K562 (cell line): Measurements from ENCODE around the gene TCF20. TPM values are rescaled to one million over a fixed set of nuclear protein-coding genes. Genes with fewer than 3 reads are reported as not detected.

Source experiments
- ATAC-seq: fragments of 200-7000 bp; cut with Tn5 transposase; 3 replicates; pipeline ENCODE4 v1.9.1; 2020; ENCODE audit warnings: moderate library complexity
- BruUV-seq: library from RNA; stranded (reverse); fragments of 400-500 nt; replicated peaks from 2 replicates; lab custom pipeline; 2021; lab: Mats Ljungman, UMichigan
- CTCF ChIA-PET: fragments of 300-600 bp; formaldehyde crosslinking; extraction: SDS; loops from one replicate; lab custom pipeline; 2021; ENCODE audit warnings: low intra/inter-chr PET ratio; lab: Yijun Ruan, JAX
- POLR2A ChIA-PET: fragments of 300-600, 350-650 bp; sonication (Branson Sonifier 250); formaldehyde crosslinking; extraction: SDS; loops from one replicate; lab custom pipeline; 2021; ENCODE audit warnings: antibody characterized with exemption, inconsistent platforms; lab: Yijun Ruan, JAX
- DNase-seq, 4 experiments: peaks; one replicate each; pipeline versions ENCODE4 v3.0.0 to v3.0.0-alpha.2; 2011 to 2018; ENCODE audit warnings: low spot score in 3 of 4, mixed read lengths in 3 of 4; ENCODE audit errors: extremely low read depth in 1 of 4
- FAIRE-seq: peaks from 2 replicates; lab custom pipeline; 2011; peaks lifted over from hg19 to GRCh38; lab: Jason Lieb, UNC
- H2AFZ ChIP-seq: 2 replicates; pipeline ENCODE4 v1.6.0; 2011; ENCODE audit warnings: low read depth, low read length, control low read depth, inconsistent platforms
- H3K27ac ChIP-seq: fragments of 200-600 bp; 3 replicates; pipeline ENCODE4 v1.8.0; 2011; ENCODE audit warnings: low read depth, mild to moderate bottlenecking, control low read depth, inconsistent platforms, low read length, moderate library complexity, mixed read lengths; ENCODE audit errors: extremely low read depth
- H3K27me3 ChIP-seq, 2 experiments: fragments of 300-600 bp in 1 of 2; 2 replicates in 1 of 2; 3 replicates in 1 of 2; pipeline versions ENCODE4 v1.6.0 to v1.8.0; 2011; ENCODE audit warnings: inconsistent platforms in 2 of 2, low read length in 2 of 2, mild to moderate bottlenecking in 1 of 2, mixed read lengths in 1 of 2, moderate library complexity in 1 of 2; ENCODE audit not compliant: control insufficient read depth in 2 of 2, insufficient read depth in 2 of 2
- H3K36me3 ChIP-seq: fragments of 300-600 bp; 3 replicates; pipeline ENCODE4 v1.8.0; 2011; ENCODE audit warnings: mild to moderate bottlenecking, low read length, inconsistent platforms; ENCODE audit not compliant: control insufficient read depth, insufficient read depth
- H3K4me1 ChIP-seq, 2 experiments: fragments of 200-600 bp in 1 of 2; replicated peaks in 1 of 2; 2 replicates in 1 of 2; 3 replicates in 1 of 2; pipeline versions ENCODE4 v1.5.1 to v1.8.0; 2011; ENCODE audit warnings: inconsistent platforms in 2 of 2, low read length in 2 of 2, mild to moderate bottlenecking in 1 of 2, mixed read lengths in 1 of 2, moderate library complexity in 1 of 2; ENCODE audit not compliant: control insufficient read depth in 2 of 2, insufficient read depth in 2 of 2
- H3K4me2 ChIP-seq: 2 replicates; pipeline ENCODE4 v1.6.1; 2011; ENCODE audit warnings: low read length, control low read depth, inconsistent platforms, mixed read lengths; ENCODE audit not compliant: insufficient read depth
- H3K4me3 ChIP-seq: fragments of 200-600 bp; sonication (generic), shearing (Covaris generic); 2 replicates; pipeline ENCODE4 v1.5.1; 2016; ENCODE audit warnings: control low read depth, inconsistent platforms
- H3K79me2 ChIP-seq: fragments of 200-600 bp; 3 replicates; pipeline ENCODE4 v1.8.0; 2011; ENCODE audit warnings: low read length, inconsistent platforms; ENCODE audit not compliant: control insufficient read depth, insufficient read depth
- H3K9ac ChIP-seq, 2 experiments: 2 replicates each; pipeline versions ENCODE4 v1.6.0 to v1.6.1; 2011; ENCODE audit warnings: low read depth in 2 of 2, low read length in 2 of 2, control low read depth in 1 of 2, inconsistent platforms in 1 of 2, mild to moderate bottlenecking in 1 of 2, mixed read lengths in 1 of 2; ENCODE audit not compliant: insufficient read depth in 1 of 2
- H3K9me1 ChIP-seq: one replicate; pipeline ENCODE4 v1.6.0; 2011; ENCODE audit warnings: inconsistent platforms, mild to moderate bottlenecking, low read length, moderate library complexity; ENCODE audit not compliant: control insufficient read depth, insufficient read depth
- H3K9me3 ChIP-seq: replicated peaks from 2 replicates; pipeline ENCODE4 v1.5.1; 2011; ENCODE audit warnings: low read depth, low read length, inconsistent platforms; ENCODE audit not compliant: control insufficient read depth, insufficient read depth
- H4K20me1 ChIP-seq: replicated peaks from 2 replicates; pipeline ENCODE4 v1.6.1; 2011; ENCODE audit warnings: low read length, inconsistent platforms, mixed read lengths; ENCODE audit not compliant: control insufficient read depth, insufficient read depth
- E2F1 ChIP-seq: sonication (generic); formaldehyde crosslinking; IDR thresholded peaks from 2 replicates; pipeline ENCODE4 v1.8.1; 2023; ENCODE audit warnings: mild to moderate bottlenecking, missing genetic modification reagents, moderate library complexity
- ELF2 ChIP-seq: fragments of 250-450 bp; sonication (Bioruptor Pico); IDR thresholded peaks from 2 replicates; pipeline ENCODE4 v1.5.0; 2021; ENCODE audit warnings: mild to moderate bottlenecking
- ESRRB ChIP-seq: fragments of 250-450 bp; sonication (Bioruptor Pico); IDR thresholded peaks from 2 replicates; pipeline ENCODE4 v1.5.0; 2020; ENCODE audit warnings: mild to moderate bottlenecking, moderate library complexity, borderline replicate concordance
- MEF2D ChIP-seq: conservative IDR thresholded peaks from 2 replicates; pipeline ENCODE4 v1.6.1; 2016; ENCODE audit warnings: low read depth, missing genetic modification characterization, missing compliant biosample characterization
- TAF7 ChIP-seq: fragments of 450-650 bp; IDR thresholded peaks from 2 replicates; pipeline ENCODE4 v1.6.1; 2016; ENCODE audit warnings: missing genetic modification characterization, missing compliant biosample characterization
- ZKSCAN3 ChIP-seq: fragments of 250-450 bp; sonication (Bioruptor Pico); IDR thresholded peaks from 2 replicates; pipeline ENCODE4 v1.4.0; 2020
- ZNF354B ChIP-seq: fragments of 250-450 bp; sonication (Bioruptor Pico); IDR thresholded peaks from 2 replicates; pipeline ENCODE4 v1.4.0; 2020
- ZNF707 ChIP-seq: fragments of 250-450 bp; sonication (Bioruptor Pico); conservative IDR thresholded peaks from 2 replicates; pipeline ENCODE4 v1.8.0; 2022; ENCODE audit warnings: inconsistent platforms, mild to moderate bottlenecking, moderate library complexity
- ZNF76 ChIP-seq: fragments of 250-450 bp; sonication (Bioruptor Pico); IDR thresholded peaks from 2 replicates; pipeline ENCODE4 v1.4.0; 2020; ENCODE audit warnings: mild to moderate bottlenecking, moderate library complexity, borderline replicate concordance
- in situ Hi-C: fragments of 300-500 bp; cut with MboI; formaldehyde crosslinking; loops from 4 replicates; pipeline ENCODE4 v1.15.0; 2018; ENCODE audit warnings: inconsistent platforms, mixed read lengths
- intact Hi-C: fragments of 100-400 bp; cut with micrococcal nuclease; formaldehyde crosslinking; loops from 2 replicates; pipeline ENCODE4 v1.14.2; 2022
- polyA plus RNA-seq, 8 experiments: library from polyadenylated mRNA; depleted of rRNA in 4 of 8; stranded (reverse) in 5 of 8; unstranded in 3 of 8; fragments of >200 nt; fragmentation: Nextera tagmentation in 2 of 8; fragmentation: Illumina TruSeq in 1 of 8; extraction: Ambion mirVana in 2 of 8; extraction: Trizol in 1 of 8; gene quantifications; 2 replicates each; pipeline versions ENCODE4 v1.2.1 to v1.2.3, GENCODE V29; 2011 to 2014; ENCODE audit warnings: inconsistent platforms in 1 of 8, missing spikeins in 1 of 8
- total RNA-seq, 7 experiments: library from RNA; depleted of rRNA in 6 of 7; stranded (reverse); fragments of >200 nt in 6 of 7; fragmentation: Illumina TruSeq in 2 of 7; extraction: Trizol in 2 of 7; gene quantifications; 2 replicates each; pipeline versions ENCODE4 v1.2.1 to v1.2.3, GENCODE V29; 2011 to 2021; ENCODE audit warnings: low replicate concordance in 1 of 7
- TF ChIP-seq, protein P1 (sequence below), 2 experiments: fragments of 450-650 bp; IDR thresholded peaks; 2 replicates each; pipeline ENCODE4 v1.6.1; 2018; ENCODE audit warnings: mild to moderate bottlenecking in 2 of 2, low read depth in 1 of 2; ENCODE audit not compliant: partially characterized antibody in 2 of 2
- TF ChIP-seq, protein P2 (sequence below): fragments of 450-650 bp; formaldehyde crosslinking; IDR thresholded peaks from 2 replicates; pipeline ENCODE4 v1.4.0; 2022; ENCODE audit warnings: mild to moderate bottlenecking, moderate library complexity
- TF ChIP-seq, protein P3 (sequence below): fragments of 450-650 bp; IDR thresholded peaks from 2 replicates; pipeline ENCODE4 v1.7.0; 2016; ENCODE audit warnings: borderline replicate concordance

TCF20 gene
- total and polyA plus RNA-seq, 9 of the 15 experiments (the other 6 are each of a cell fraction or from before 2014, with no cell fraction given), result 0.35 to 43.6 (median 17.5) TPM

DNA sequence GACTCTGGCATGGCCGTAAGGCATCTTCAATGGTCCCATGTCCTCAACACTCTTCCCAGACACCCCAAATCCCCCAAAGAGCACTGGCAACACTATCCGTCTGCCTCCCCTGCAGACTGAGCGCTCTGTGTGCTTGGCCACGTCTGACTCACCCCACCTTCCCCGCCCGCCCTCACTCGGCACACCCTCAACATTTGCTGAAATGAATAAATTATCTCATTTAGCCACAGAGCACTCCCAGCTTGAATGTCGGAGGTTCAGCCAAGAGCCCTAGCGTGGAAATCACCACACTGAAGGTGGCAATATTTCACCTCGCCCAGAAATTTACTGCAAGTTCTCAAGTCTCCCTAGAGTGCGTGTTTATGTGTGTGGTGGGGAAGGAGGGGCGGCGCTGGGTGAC is 46.6 kb upstream of the TCF20 start (continued):
- no peak for TF ChIP-seq ZNF707 (CRISPR knock-in tag)
- TF ChIP-seq MEF2D (tag), result no peak

DNA sequence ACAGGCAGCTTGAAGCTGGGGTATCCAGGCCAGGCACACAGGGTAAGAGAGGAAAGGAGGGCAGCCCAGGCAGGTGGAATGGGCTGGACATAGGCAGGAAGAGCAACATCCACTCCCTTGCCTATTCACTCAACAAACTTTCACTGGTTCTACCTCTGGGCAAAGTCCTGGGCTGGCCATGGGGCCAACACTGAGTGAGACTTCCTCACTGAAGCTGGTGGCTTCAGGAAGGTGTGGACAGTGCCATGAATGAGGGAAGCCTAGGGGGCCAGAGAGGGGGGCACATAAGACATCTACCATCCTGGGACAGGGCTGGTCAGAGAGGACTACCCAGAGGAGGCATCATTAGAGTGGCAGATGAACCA is 44.9 kb upstream of the TCF20 start:
- no peak overlapping the region for H3K4me3 ChIP-seq
- no peak overlapping the region for H3K9ac ChIP-seq
- TF ChIP-seq, protein P1, sequence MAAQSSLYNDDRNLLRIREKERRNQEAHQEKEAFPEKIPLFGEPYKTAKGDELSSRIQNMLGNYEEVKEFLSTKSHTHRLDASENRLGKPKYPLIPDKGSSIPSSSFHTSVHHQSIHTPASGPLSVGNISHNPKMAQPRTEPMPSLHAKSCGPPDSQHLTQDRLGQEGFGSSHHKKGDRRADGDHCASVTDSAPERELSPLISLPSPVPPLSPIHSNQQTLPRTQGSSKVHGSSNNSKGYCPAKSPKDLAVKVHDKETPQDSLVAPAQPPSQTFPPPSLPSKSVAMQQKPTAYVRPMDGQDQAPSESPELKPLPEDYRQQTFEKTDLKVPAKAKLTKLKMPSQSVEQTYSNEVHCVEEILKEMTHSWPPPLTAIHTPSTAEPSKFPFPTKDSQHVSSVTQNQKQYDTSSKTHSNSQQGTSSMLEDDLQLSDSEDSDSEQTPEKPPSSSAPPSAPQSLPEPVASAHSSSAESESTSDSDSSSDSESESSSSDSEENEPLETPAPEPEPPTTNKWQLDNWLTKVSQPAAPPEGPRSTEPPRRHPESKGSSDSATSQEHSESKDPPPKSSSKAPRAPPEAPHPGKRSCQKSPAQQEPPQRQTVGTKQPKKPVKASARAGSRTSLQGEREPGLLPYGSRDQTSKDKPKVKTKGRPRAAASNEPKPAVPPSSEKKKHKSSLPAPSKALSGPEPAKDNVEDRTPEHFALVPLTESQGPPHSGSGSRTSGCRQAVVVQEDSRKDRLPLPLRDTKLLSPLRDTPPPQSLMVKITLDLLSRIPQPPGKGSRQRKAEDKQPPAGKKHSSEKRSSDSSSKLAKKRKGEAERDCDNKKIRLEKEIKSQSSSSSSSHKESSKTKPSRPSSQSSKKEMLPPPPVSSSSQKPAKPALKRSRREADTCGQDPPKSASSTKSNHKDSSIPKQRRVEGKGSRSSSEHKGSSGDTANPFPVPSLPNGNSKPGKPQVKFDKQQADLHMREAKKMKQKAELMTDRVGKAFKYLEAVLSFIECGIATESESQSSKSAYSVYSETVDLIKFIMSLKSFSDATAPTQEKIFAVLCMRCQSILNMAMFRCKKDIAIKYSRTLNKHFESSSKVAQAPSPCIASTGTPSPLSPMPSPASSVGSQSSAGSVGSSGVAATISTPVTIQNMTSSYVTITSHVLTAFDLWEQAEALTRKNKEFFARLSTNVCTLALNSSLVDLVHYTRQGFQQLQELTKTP (IDR thresholded peaks at IDR 0.05; ENCODE audit: low read depth in 1 of 2, partially characterized antibody in 2 of 2), result no peak
- TF ChIP-seq, protein P2, sequence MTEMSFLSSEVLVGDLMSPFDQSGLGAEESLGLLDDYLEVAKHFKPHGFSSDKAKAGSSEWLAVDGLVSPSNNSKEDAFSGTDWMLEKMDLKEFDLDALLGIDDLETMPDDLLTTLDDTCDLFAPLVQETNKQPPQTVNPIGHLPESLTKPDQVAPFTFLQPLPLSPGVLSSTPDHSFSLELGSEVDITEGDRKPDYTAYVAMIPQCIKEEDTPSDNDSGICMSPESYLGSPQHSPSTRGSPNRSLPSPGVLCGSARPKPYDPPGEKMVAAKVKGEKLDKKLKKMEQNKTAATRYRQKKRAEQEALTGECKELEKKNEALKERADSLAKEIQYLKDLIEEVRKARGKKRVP (CRISPR knock-in tag), result no peak
- TF ChIP-seq ZNF354B, result no peak
- TF ChIP-seq, protein P3, sequence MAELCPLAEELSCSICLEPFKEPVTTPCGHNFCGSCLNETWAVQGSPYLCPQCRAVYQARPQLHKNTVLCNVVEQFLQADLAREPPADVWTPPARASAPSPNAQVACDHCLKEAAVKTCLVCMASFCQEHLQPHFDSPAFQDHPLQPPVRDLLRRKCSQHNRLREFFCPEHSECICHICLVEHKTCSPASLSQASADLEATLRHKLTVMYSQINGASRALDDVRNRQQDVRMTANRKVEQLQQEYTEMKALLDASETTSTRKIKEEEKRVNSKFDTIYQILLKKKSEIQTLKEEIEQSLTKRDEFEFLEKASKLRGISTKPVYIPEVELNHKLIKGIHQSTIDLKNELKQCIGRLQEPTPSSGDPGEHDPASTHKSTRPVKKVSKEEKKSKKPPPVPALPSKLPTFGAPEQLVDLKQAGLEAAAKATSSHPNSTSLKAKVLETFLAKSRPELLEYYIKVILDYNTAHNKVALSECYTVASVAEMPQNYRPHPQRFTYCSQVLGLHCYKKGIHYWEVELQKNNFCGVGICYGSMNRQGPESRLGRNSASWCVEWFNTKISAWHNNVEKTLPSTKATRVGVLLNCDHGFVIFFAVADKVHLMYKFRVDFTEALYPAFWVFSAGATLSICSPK, result no peak
- TF ChIP-seq ESRRB, result no peak
- TF ChIP-seq TAF7 (tag), result no peak
- no peak for TF ChIP-seq ZKSCAN3
- TF ChIP-seq MEF2D (tag), result no peak
- no peak for TF ChIP-seq E2F1 (CRISPR knock-in tag)
- TF ChIP-seq ZNF76 (CRISPR knock-in tag), result no peak
- TF ChIP-seq ELF2 (CRISPR knock-in tag), result no peak
- H3K9me1 ChIP-seq, result no peaks in the 10 kb centered on the region
- H3K79me2 ChIP-seq, result no peaks in the 10 kb centered on the region
- intact Hi-C loops, result no loop called here
- CTCF ChIA-PET, result interaction anchor here (0.6 to 2.8 kb wide), 3 partner anchors 118 to 149 kb away, joined by 3 to 25 read pairs (median 7); no protein-coding TSS in a partner anchor
- no peaks in the 10 kb centered on the region for H3K27me3 ChIP-seq
- no TSS peak for BruUV-seq
- peaks cover 6 to 20% of the 10 kb centered on the region in 2 experiments; a peak in 4 of 5 replicates for H3K4me1 ChIP-seq
- H2AFZ ChIP-seq, result no peak overlapping the region
- no peak for FAIRE-seq
- H4K20me1 ChIP-seq, result no peaks in the 10 kb centered on the region; the same call in none of the 2 replicates
- H3K36me3 ChIP-seq, result no peaks in the 10 kb centered on the region
- DNase-seq, result no peak
- ATAC-seq, result no peak
- no peaks in the 10 kb centered on the region for H3K9me3 ChIP-seq
- H3K27ac ChIP-seq, result no peak overlapping the region
- in situ Hi-C loops, result no loop called here
- no peak overlapping the region for H3K4me2 ChIP-seq
- POLR2A ChIA-PET, result interaction anchor here (1.2 kb wide), 1 partner anchor 13 kb away, joined by 3 read pairs; no protein-coding TSS in a partner anchor
